Liver (tissue), 3 donors: ENCODE results near the gene NMNAT1.

ENCODE experiments used
- EGR1 ChIP-seq, 2 donors: IDR thresholded peaks; 2 replicates each; pipeline ENCODE4 v1.6.1; 2016 to 2018; ENCODE audit warnings: antibody characterized with exemption in 2 of 2, low read depth in 2 of 2
- TF ChIP-seq, protein P1 (sequence below): fragments of 150-350 bp; IDR thresholded peaks from 2 replicates; pipeline ENCODE4 v1.5.1; 2017; ENCODE audit warnings: improper control_type of control experiment, low read depth, low read length; ENCODE audit not compliant: missing input control
- donor health status: healthy.
- donor health status: healthy.

DNA sequence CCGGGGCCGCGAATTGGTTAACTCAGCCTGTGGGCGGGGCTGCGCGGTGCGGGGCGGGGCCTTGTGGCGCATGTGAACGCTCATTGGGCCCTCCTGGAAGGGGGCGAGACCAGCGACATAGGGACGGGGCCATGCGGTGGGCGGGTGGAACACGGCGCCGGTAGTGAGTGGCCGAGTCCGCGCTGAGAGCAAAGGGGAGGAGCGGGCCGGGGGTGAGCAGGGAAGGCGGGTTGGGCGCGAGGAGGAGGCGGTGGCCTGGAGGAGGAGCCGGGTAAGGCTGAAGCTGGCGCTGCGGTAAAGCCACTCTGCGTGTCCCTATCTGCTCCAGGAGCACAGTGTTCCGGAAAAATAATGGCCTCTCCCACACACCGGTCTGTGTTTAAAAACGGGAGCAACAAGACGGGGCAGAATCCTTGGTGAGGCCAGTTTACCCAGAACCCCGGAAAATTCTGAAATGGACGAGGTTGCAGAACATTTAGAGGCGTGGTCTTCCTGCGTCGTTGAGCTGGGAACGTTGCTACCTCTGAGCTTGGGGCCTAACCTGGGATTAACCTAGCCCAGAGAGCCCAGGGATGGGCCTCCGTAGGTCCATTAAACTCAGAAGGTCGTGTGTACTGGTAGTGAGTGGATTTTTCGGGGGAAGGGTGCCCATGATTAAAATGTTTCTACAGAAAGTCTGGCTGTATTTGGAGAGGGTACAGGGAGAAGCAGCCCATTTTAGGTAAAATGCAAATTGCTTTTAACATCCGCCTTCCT lies 32.7 kb upstream of the NMNAT1 start:
- TF ChIP-seq, protein P1, sequence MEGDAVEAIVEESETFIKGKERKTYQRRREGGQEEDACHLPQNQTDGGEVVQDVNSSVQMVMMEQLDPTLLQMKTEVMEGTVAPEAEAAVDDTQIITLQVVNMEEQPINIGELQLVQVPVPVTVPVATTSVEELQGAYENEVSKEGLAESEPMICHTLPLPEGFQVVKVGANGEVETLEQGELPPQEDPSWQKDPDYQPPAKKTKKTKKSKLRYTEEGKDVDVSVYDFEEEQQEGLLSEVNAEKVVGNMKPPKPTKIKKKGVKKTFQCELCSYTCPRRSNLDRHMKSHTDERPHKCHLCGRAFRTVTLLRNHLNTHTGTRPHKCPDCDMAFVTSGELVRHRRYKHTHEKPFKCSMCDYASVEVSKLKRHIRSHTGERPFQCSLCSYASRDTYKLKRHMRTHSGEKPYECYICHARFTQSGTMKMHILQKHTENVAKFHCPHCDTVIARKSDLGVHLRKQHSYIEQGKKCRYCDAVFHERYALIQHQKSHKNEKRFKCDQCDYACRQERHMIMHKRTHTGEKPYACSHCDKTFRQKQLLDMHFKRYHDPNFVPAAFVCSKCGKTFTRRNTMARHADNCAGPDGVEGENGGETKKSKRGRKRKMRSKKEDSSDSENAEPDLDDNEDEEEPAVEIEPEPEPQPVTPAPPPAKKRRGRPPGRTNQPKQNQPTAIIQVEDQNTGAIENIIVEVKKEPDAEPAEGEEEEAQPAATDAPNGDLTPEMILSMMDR: no peak
- TF ChIP-seq EGR1 (IDR thresholded peaks at IDR 0.05; ENCODE audit: low read depth in 2 of 2): peak; percentile 44 to 47
